ENCODE results near the gene DYSF. TPM values are rescaled to one million over a fixed set of nuclear protein-coding genes. Genes with fewer than 3 reads are reported as not detected.

DYSF gene
- total RNA-seq, 4 donors from 2014 or later = 3.7 to 18.7 (median 10.6) TPM

DNA sequence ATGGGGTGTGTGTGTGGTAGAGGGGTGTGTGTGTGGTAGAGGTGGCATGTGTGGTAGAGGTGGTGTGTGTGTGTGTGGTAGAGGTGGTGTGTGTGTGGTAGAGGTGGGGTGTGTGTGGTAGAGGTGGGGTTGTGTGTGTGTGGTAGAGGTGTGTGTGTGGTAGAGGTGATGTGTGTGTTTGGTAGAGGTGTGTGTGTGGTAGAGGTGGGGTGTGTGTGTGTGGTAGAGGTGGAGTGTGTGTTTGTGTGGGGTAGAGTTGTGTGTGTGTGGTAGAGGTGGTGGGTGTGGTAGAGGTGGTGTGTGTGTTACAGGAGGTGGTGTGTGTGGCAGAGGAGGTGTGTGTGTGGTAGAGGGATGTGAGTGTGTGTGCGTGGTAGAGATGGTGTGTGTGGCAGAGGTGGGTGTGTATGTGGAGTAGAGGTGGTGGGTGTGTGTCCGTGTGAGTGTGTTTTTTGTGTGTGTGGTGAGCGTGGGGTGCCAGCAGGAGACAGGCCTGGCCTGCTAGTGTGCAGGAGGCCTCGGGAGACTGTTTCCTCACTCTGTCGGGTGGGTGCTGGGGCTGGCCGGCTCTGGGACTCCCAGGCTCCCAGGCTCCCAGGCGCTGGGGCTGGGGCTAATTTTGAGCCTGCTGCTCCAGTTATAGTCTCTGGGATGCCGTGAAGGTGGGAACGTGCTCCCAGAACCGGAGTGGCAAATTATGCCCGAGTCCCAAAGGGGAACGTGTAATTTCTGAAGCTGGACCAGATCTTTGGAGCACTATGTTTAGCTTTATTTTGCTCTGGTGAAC is 165.2 kb downstream of the DYSF start:
- intact Hi-C loops (cut with DNase I; ENCODE audit: low total_unique reads) = no loop called here

DNA sequence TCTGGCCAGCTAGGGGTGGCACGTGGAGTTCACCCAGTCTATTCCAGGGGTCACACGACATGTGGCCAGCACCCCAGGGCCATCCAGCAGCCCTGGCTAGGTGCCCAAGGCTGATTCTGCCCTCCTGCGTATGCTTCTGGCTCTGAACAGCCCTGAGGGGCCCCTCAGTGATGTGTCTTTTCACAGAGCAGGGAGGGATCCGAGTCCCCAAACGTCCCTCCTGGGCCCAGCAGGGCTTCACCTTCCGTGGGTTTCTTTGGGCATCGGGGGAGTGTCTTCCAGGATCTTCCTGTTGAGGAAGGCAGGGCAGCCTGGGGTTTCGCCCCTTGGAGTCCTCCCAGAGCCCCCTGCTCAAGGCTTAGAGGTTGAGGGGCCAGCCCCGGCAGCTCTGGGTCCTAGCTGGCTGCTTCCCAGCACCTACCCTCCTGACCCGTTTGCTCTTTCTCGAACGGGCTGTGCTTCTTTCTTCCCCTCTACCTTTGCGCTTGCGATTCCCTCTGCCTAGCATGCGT is 165.9 kb downstream of the DYSF start:
- H3K9me3 ChIP-seq = no peaks in the 10 kb centered on the region
- intact Hi-C loops (cut with DNase I; ENCODE audit: low total_unique reads) = no loop called here
- no peaks in the 10 kb centered on the region for H3K27me3 ChIP-seq
- H3K27ac ChIP-seq = no peak overlapping the region
- in situ Hi-C loops (cut with MboI; ENCODE audit: low pct_ligation_motif_present in 1 of 4, low pct_unique_long_range_greater_than_20kb in 1 of 4, low sequenced_read_pairs in 3 of 4) = no loop called here
- 63 to 78% methylated on average over 3 to 13 of the region's 15 CpGs for WGBS, 2 donors (ENCODE audit: low coverage in 1 of 2)
- peaks cover 0 to 12% (median 9%) of the 10 kb centered on the region in 4 donors for H3K4me1 ChIP-seq
- no peaks in the 10 kb centered on the region for H3K36me3 ChIP-seq
- no peak overlapping the region for H3K4me3 ChIP-seq
- DNase-seq = no peak
- no peak for TF ChIP-seq POLR2AphosphoS5 (IDR thresholded peaks at IDR 0.05)
- TF ChIP-seq, protein P1, sequence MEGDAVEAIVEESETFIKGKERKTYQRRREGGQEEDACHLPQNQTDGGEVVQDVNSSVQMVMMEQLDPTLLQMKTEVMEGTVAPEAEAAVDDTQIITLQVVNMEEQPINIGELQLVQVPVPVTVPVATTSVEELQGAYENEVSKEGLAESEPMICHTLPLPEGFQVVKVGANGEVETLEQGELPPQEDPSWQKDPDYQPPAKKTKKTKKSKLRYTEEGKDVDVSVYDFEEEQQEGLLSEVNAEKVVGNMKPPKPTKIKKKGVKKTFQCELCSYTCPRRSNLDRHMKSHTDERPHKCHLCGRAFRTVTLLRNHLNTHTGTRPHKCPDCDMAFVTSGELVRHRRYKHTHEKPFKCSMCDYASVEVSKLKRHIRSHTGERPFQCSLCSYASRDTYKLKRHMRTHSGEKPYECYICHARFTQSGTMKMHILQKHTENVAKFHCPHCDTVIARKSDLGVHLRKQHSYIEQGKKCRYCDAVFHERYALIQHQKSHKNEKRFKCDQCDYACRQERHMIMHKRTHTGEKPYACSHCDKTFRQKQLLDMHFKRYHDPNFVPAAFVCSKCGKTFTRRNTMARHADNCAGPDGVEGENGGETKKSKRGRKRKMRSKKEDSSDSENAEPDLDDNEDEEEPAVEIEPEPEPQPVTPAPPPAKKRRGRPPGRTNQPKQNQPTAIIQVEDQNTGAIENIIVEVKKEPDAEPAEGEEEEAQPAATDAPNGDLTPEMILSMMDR (IDR thresholded peaks at IDR 0.05) = no peak
- TF ChIP-seq POLR2A (IDR thresholded peaks at IDR 0.05) = no peak
- TF ChIP-seq EP300 (IDR thresholded peaks at IDR 0.05; ENCODE audit: low read depth) = no peak

More for the DNA sequence above, 165.2 kb downstream of the DYSF start:
- DNase-seq = no peak
- Histone ChIP-seq H3K4me1 (peaks cover 0 to 13% (median 9%) of the 10 kb centered on the region in 4 donors), H3K4me3 (no peak overlapping the region), H3K27ac (no peak overlapping the region), H3K27me3 (no peaks in the 10 kb centered on the region), H3K9me3 (no peaks in the 10 kb centered on the region), H3K36me3 (no peaks in the 10 kb centered on the region)
- no peak for TF ChIP-seq POLR2A (IDR thresholded peaks at IDR 0.05)
- TF ChIP-seq, protein P1 (IDR thresholded peaks at IDR 0.05) = no peak
- no peak for TF ChIP-seq POLR2AphosphoS5 (IDR thresholded peaks at IDR 0.05)
- TF ChIP-seq EP300 (IDR thresholded peaks at IDR 0.05; ENCODE audit: low read depth) = no peak
- WGBS, 2 donors (ENCODE audit: low coverage in 1 of 2) = 61% methylated on average over 12 of the region's 12 CpGs; no CpG with 5 or more reads in 1 of the 2 donors
- in situ Hi-C loops (cut with MboI; ENCODE audit: low pct_ligation_motif_present in 1 of 4, low pct_unique_long_range_greater_than_20kb in 1 of 4, low sequenced_read_pairs in 3 of 4) = no loop called here

DNA sequence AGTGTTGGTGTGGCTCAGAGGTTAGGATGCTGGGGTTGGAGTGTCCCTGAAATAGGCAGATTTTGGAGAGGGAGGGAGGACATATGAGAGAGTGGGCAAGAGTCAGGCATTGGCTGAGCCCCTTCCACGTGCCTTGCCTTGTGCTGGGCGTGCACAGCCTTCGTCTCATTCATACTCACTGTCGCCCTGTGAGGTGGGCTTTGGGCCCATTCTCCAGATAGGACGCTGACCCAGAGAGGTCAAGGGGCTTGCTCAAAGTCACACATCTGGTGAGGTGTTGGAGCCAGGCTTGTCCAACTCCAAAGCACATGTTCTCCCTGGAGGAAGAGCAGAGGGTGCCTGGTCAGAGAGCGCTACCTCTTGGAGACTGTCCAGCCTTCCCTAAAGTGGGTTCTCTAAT is 166.8 kb downstream of the DYSF start:
- TF ChIP-seq, protein P1 (IDR thresholded peaks at IDR 0.05) = no peak
- TF ChIP-seq POLR2A (IDR thresholded peaks at IDR 0.05) (no peak), EP300 (IDR thresholded peaks at IDR 0.05; ENCODE audit: low read depth) (no peak), POLR2AphosphoS5 (IDR thresholded peaks at IDR 0.05) (no peak)
- Histone ChIP-seq H3K4me3 (no peak overlapping the region), H3K4me1 (peaks cover 0 to 6% (median 2%) of the 10 kb centered on the region in 4 donors), H3K27me3 (no peaks in the 10 kb centered on the region), H3K36me3 (no peaks in the 10 kb centered on the region), H3K27ac (no peak overlapping the region), H3K9me3 (no peaks in the 10 kb centered on the region)
- in situ Hi-C loops (cut with MboI; ENCODE audit: low pct_ligation_motif_present in 1 of 4, low pct_unique_long_range_greater_than_20kb in 1 of 4, low sequenced_read_pairs in 3 of 4) = no loop called here
- 79% methylated on average over 6 of the region's 6 CpGs; no CpG with 5 or more reads in 1 of the 2 donors for WGBS, 2 donors (ENCODE audit: low coverage in 1 of 2)
- intact Hi-C loops (cut with DNase I; ENCODE audit: low total_unique reads) = no loop called here
- no peak for DNase-seq

DNA sequence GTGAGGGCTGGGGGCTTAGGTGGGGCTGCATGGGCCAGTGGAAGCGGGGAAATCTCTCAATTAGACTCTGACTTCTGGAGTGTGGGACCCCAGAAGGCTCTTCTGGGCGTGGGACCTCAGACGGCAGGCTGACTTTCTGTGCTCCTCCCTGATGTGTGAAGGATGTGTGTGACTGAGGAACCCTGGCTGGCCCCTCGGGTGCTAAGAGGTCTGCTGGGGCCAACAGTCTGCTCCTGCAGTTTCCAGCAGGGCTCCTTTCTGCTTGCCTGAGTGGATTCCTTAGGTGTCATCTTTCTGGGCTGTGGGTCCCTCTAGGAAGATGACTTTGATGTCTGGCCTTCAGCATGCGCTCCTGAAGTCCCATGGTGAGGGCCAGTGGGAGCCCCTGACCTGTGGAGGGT is 167.5 kb downstream of the DYSF start:
- H3K27ac ChIP-seq = no peak overlapping the region
- in situ Hi-C loops (cut with MboI; ENCODE audit: low pct_ligation_motif_present in 1 of 4, low pct_unique_long_range_greater_than_20kb in 1 of 4, low sequenced_read_pairs in 3 of 4) = no loop called here
- 79 to 100% methylated on average over 1 to 5 of the region's 5 CpGs for WGBS, 2 donors (ENCODE audit: low coverage in 1 of 2)
- no peaks in the 10 kb centered on the region for H3K36me3 ChIP-seq
- TF ChIP-seq EP300 (IDR thresholded peaks at IDR 0.05; ENCODE audit: low read depth) = no peak
- DNase-seq = no peak
- H3K4me1 ChIP-seq = no peaks in the 10 kb centered on the region
- H3K27me3 ChIP-seq = no peaks in the 10 kb centered on the region
- no peaks in the 10 kb centered on the region for H3K9me3 ChIP-seq
- no peak overlapping the region for H3K4me3 ChIP-seq
- intact Hi-C loops (cut with DNase I; ENCODE audit: low total_unique reads) = no loop called here

Measured in transverse colon (tissue), 4 donors.